Left ventricle myocardium inferior (tissue), 1 donor: Measurements from ENCODE around the gene EIF3J. TPM values are rescaled to one million over a fixed set of nuclear protein-coding genes. Genes with fewer than 3 reads are reported as not detected.
A peak's percentile ranks its signal among the peaks of the same experiment; 100 is the strongest.
"Not testable (repeated sequence)": the region's sequence is repeated elsewhere in the genome, so short reads cannot be mapped to it uniquely, and the experiment has no call there.

ENCODE experiments used
- DNase-seq: peaks from one replicate; pipeline ENCODE4 v3.0.0-alpha.2; 2020
- H3K27ac ChIP-seq: fragments of 200-600 bp; replicated peaks from 2 replicates; pipeline ENCODE4 v1.8.0; 2021
- H3K27me3 ChIP-seq: fragments of 200-600 bp; 2 replicates; pipeline ENCODE4 v1.8.0; 2021; ENCODE audit warnings: low read depth
- H3K36me3 ChIP-seq: fragments of 200-600 bp; 2 replicates; pipeline ENCODE4 v1.8.0; 2021
- H3K4me1 ChIP-seq: fragments of 200-600 bp; 2 replicates; pipeline ENCODE4 v1.8.0; 2021
- H3K4me3 ChIP-seq: fragments of 200-600 bp; 2 replicates; pipeline ENCODE4 v1.8.0; 2021; ENCODE audit warnings: mild to moderate bottlenecking, moderate library complexity
- H3K9me3 ChIP-seq: fragments of 200-600 bp; replicated peaks from 2 replicates; pipeline ENCODE4 v1.8.0; 2021
- intact Hi-C: fragments of 100-400 bp; cut with micrococcal nuclease; formaldehyde crosslinking; loops from one replicate; pipeline ENCODE4 v1.11.0; 2022
- total RNA-seq: library from RNA; stranded (reverse); fragmentation: NEBNext Ultra II Directional; extraction: Animal tissue kit (Norgen Biotek cat#: 25700); gene quantifications from one replicate; pipeline ENCODE4 v1.2.1, GENCODE V29; 2021
- TF ChIP-seq, protein P1 (sequence below): fragments of 200-600 bp; IDR thresholded peaks from 2 replicates; pipeline ENCODE4 v1.8.0; 2021; ENCODE audit warnings: antibody characterized with exemption, mild to moderate bottlenecking, borderline replicate concordance
- donor health status: DM: no; HTN: yes; CAD: no; lungs with severe emphysema.

Gene EIF3J
- total RNA-seq, 1 donor from 2014 or later, result 83.5 TPM

DNA sequence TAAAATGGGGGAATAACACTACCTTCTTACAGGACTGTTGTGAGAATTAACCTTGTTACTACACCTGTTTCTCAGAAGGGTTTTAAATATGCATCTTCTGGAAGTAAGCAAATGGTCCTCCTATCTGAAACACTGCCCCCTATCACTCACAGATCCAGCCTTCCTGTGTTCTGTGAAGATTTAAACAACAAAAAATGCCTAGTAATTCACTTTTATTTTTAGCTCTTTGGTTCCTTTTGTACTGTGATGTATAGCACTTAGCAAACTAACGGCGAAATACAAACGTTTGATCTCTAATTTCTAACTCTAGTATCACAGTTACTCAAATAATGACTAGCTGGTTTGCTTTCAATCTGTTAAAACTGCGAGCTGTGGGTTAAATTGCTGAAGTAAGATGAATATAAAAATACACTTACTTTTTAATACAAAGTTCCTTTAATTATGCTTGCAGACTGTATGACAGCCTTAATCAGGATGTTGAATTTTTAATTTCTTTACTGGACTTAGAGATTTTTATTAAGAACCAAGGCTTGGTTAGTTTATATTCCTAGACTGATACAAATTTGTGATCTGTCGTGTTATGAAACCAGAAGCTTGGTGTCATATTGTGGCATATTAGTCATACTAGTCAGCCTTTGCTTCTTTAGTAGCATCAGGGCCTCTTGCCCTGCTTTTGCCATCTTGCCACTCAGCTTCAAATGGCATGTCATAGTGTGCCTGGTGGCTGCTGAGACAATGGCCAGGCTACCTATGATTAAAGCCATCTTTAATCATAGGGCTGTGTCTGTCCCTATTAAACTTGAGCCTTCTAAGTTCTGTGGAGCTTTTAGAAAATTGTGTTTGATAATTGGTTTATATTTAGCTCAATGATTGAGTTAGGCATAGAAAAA is 9.2 kb downstream of the EIF3J start:
- no peaks in the 10 kb centered on the region for H3K9me3 ChIP-seq
- intact Hi-C loops, result no loop called here
- H3K4me3 ChIP-seq, result no peak overlapping the region
- DNase-seq, result no peak
- peaks cover 66% of the 10 kb centered on the region for H3K4me1 ChIP-seq
- TF ChIP-seq, protein P1, sequence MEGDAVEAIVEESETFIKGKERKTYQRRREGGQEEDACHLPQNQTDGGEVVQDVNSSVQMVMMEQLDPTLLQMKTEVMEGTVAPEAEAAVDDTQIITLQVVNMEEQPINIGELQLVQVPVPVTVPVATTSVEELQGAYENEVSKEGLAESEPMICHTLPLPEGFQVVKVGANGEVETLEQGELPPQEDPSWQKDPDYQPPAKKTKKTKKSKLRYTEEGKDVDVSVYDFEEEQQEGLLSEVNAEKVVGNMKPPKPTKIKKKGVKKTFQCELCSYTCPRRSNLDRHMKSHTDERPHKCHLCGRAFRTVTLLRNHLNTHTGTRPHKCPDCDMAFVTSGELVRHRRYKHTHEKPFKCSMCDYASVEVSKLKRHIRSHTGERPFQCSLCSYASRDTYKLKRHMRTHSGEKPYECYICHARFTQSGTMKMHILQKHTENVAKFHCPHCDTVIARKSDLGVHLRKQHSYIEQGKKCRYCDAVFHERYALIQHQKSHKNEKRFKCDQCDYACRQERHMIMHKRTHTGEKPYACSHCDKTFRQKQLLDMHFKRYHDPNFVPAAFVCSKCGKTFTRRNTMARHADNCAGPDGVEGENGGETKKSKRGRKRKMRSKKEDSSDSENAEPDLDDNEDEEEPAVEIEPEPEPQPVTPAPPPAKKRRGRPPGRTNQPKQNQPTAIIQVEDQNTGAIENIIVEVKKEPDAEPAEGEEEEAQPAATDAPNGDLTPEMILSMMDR, result no peak
- H3K27me3 ChIP-seq, result no peaks in the 10 kb centered on the region
- peaks cover 6% of the 10 kb centered on the region for H3K36me3 ChIP-seq
- peak overlapping the region; percentile 9 for H3K27ac ChIP-seq

DNA sequence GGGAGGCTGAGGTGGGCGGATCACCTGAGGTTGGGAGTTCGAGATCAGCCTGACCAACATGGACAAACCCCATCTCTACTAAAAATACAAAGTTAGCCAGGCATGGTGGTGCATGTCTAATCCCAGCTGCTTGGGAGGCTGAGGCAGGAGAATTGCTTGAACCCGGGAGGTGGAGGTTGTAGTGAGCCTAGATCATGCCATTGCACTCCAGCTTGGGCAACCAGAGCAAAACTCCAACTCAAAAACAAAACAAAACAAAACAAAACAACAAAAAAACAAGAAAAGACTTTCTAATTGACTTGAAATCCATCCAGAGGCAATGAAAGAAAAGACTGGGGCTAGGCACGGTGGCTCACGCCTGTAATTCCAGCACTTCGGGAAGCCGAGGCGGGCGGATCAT is 12.2 kb downstream of the EIF3J start:
- Histone ChIP-seq H3K36me3 (peaks cover 36% of the 10 kb centered on the region), H3K4me1 (peaks cover 38% of the 10 kb centered on the region)
- DNase-seq, intact Hi-C loops, H3K4me3 ChIP-seq, H3K27ac ChIP-seq, H3K27me3 ChIP-seq, H3K9me3 ChIP-seq: not testable (repeated sequence)

DNA sequence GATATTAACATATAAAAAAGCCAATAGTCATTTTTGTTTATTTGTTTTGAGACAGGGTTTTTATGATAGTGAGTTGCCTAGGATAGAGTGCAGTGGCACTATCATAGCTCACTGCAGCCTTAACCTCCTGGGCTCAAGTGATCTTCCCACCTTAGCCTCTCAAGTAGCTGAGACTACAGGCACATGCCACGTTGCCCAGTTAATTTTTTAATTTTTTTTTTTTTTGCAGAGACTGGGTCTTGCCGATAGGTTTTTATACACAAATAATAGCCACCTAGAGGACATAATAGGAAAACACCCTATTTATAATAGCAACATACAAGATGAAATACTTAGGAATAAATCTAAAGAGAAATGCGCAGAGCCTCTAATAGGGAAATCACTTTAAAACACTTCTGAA is 13.3 kb downstream of the EIF3J start:
- intact Hi-C loops, result no loop called here
- no peak overlapping the region for H3K4me3 ChIP-seq
- no peak for DNase-seq
- H3K9me3 ChIP-seq, result no peaks in the 10 kb centered on the region
- TF ChIP-seq, protein P1, result peak; percentile 48
- H3K27ac ChIP-seq, result no peak overlapping the region
- H3K4me1 ChIP-seq, result peaks cover 38% of the 10 kb centered on the region
- no peaks in the 10 kb centered on the region for H3K27me3 ChIP-seq
- peaks cover 47% of the 10 kb centered on the region for H3K36me3 ChIP-seq

DNA sequence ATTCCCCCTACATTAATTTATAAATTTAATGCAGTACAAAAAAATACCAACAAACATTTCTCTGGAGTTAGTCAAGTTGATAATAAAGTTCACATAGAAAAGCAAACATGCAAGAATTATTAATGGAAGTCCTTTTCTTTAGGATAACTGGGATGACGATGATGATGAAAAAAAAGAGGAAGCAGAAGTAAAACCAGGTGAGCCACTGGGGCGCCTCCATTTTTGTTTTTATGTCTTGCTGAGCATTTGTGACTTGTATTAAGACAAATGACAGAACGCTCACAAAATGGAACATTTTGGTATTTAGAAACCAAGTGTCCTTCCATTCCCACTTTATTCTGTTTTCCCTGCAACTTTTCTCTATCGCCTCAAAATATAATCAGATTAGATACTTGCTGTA is 13.8 kb downstream of the EIF3J start:
- intact Hi-C loops, result no loop called here
- H3K9me3 ChIP-seq, result no peaks in the 10 kb centered on the region
- no peaks in the 10 kb centered on the region for H3K27me3 ChIP-seq
- no peak for DNase-seq
- H3K4me1 ChIP-seq, result peaks cover 38% of the 10 kb centered on the region
- peaks cover 51% of the 10 kb centered on the region for H3K36me3 ChIP-seq
- TF ChIP-seq, protein P1, result no peak
- no peak overlapping the region for H3K4me3 ChIP-seq
- H3K27ac ChIP-seq, result no peak overlapping the region

DNA sequence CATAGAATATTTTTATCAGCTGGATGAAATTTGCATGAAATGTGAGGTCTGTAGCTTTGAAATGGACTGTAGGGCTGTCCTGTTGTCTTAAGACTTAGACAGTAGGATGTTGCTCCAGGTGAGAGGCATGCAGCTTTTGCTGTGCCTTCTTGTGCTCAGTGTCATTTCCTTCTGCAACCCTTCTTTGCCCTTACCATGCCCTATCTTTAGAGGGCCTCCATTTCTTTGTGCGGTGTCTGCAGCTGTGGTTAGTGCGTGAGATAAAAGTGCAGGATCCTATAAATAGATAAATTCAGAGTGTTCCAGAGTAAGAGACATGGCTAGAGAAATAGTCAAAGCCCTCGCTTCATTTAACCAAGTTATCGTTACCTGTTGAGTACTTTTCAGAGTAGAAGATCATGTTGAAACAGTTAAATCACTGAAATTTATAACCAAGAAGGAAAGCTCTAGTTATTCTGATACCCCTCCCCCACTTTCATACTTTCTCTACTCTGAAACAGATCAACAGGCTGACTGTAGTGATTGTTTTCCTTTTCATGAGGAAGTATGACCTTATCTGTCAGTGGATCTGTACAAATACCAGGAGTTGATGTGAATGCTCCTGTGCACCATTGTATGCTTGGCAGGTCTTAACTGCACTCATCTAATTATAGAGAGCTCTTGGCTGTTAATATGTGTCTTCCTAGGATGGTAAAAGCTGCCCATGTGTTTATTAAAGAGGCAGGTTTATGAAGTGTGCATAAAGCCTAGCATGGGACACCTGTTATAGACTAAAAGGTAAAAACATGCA is 18.2 kb downstream of the EIF3J start:
- peaks cover 94% of the 10 kb centered on the region for H3K36me3 ChIP-seq
- no peaks in the 10 kb centered on the region for H3K27me3 ChIP-seq
- peaks cover 32% of the 10 kb centered on the region for H3K4me1 ChIP-seq
- DNase-seq, result no peak
- TF ChIP-seq, protein P1, result no peak
- no peaks in the 10 kb centered on the region for H3K9me3 ChIP-seq
- peak overlapping the region; percentile 74 for H3K27ac ChIP-seq
- intact Hi-C loops, result no loop called here
- H3K4me3 ChIP-seq, result no peak overlapping the region

DNA sequence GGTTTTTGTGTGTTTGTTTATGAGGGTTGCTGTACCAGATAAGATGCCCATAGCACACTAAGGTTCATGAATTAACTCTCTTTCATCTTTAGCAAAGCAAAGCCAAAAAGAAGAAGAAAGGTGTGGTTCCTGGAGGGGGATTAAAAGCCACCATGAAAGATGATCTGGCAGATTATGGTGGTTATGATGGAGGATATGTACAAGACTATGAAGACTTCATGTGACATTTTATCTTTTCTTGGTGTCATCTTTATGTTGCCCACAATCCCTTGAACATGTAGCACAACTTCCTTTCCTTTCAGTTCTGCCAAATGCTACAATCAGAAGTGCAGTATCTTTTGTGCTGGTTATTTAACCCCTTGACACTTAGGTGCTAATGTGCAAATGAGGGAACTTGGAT is 24.0 kb downstream of the EIF3J start:
- DNase-seq, H3K9me3 ChIP-seq, H3K27me3 ChIP-seq, intact Hi-C loops, H3K27ac ChIP-seq, H3K4me3 ChIP-seq: not testable (repeated sequence)
- H3K36me3 ChIP-seq, result peaks cover 98% of the 10 kb centered on the region
- peaks cover 11% of the 10 kb centered on the region for H3K4me1 ChIP-seq
